Mucosa of rectum (tissue), 2 donors: ENCODE measurements around the gene KDM7A.
"Not testable (repeated sequence)": the region's sequence is repeated elsewhere in the genome, so short reads cannot be mapped to it uniquely, and the experiment has no call there.

ENCODE experiments used
- H3K27ac ChIP-seq, 2 donors: one replicate each; pipeline ENCODE4 v1.7.0; 2013; ENCODE audit warnings: inconsistent platforms in 2 of 2, low read depth in 2 of 2, low read length in 2 of 2
- H3K27me3 ChIP-seq, 2 donors: one replicate each; pipeline ENCODE4 v1.7.0; 2013; ENCODE audit warnings: low read length in 2 of 2; ENCODE audit not compliant: control insufficient read depth in 2 of 2, insufficient read depth in 2 of 2
- H3K36me3 ChIP-seq, 2 donors: one replicate each; pipeline ENCODE4 v1.7.0; 2013; ENCODE audit warnings: low read length in 2 of 2; ENCODE audit not compliant: control insufficient read depth in 2 of 2, insufficient read depth in 2 of 2
- H3K4me1 ChIP-seq, 2 donors: one replicate each; pipeline ENCODE4 v1.7.0; 2013; ENCODE audit warnings: low read length in 2 of 2, mild to moderate bottlenecking in 1 of 2; ENCODE audit not compliant: control insufficient read depth in 2 of 2, insufficient read depth in 2 of 2
- H3K4me3 ChIP-seq, 2 donors: one replicate each; pipeline ENCODE4 v1.7.0; 2013; ENCODE audit warnings: low read length in 2 of 2
- H3K9ac ChIP-seq, 2 donors: one replicate each; pipeline ENCODE4 v1.7.0; 2013; ENCODE audit warnings: low read length in 2 of 2, low read depth in 1 of 2, mild to moderate bottlenecking in 1 of 2
- H3K9me3 ChIP-seq, 2 donors: one replicate each; pipeline ENCODE4 v1.7.0; 2013; ENCODE audit warnings: low read length in 2 of 2; ENCODE audit not compliant: control insufficient read depth in 2 of 2
- donor health status: healthy.
- donor health status: Normal muscosa, but diverticular disease.

KDM7A gene

DNA sequence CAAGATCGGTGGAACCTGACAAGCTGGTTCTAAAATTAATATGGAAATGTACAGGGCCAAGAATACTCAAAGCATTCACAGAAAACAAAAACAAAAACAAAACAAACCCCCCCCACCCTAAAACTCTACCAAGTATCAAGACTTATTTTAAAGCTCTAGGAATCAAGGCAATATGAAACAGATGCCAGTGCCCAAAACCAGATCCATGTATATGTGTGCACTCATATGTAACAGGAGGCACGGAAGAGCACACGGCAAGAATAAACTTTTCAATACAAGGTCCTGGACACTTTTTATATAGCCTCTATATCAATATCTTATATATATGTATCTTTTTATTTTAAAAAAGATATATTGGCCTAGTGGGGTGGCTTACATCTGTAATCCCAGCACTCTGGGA, 35.5 kb downstream of the KDM7A start:
- no peak overlapping the region for H3K27ac ChIP-seq
- H3K27me3 ChIP-seq: no peaks in the 10 kb centered on the region
- H3K9me3 ChIP-seq: no peaks in the 10 kb centered on the region
- peaks cover 0 to 3% of the 10 kb centered on the region in 2 donors for H3K4me1 ChIP-seq
- H3K9ac ChIP-seq: no peak overlapping the region
- H3K4me3 ChIP-seq: no peak overlapping the region
- peaks cover 4 to 7% of the 10 kb centered on the region in 2 donors for H3K36me3 ChIP-seq

DNA sequence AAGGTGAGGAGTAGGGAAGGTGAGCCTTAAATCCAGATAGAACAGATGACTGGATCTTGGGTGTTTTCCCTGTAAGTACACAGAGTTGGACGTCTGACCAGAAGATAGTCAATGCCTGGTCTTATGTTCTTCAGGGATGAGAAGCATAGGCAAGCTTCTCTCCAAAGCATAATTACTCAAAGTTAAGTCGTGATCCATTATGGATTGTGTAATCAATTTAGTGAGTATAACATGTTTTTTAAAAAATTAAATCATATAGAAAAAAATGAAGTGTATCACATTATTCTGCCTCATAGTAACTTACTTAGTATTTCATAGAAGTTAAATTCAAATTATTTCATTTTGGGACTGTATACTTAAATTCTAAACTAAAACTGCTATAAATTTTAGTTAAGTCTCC, 39.7 kb downstream of the KDM7A start:
- Histone ChIP-seq H3K27me3 (no peaks in the 10 kb centered on the region), H3K27ac (no peak overlapping the region), H3K4me3 (no peak overlapping the region), H3K9ac (no peak overlapping the region), H3K36me3 (peaks cover 17% of the 10 kb centered on the region in 2 donors), H3K9me3 (no peaks in the 10 kb centered on the region), H3K4me1 (no peaks in the 10 kb centered on the region)

DNA sequence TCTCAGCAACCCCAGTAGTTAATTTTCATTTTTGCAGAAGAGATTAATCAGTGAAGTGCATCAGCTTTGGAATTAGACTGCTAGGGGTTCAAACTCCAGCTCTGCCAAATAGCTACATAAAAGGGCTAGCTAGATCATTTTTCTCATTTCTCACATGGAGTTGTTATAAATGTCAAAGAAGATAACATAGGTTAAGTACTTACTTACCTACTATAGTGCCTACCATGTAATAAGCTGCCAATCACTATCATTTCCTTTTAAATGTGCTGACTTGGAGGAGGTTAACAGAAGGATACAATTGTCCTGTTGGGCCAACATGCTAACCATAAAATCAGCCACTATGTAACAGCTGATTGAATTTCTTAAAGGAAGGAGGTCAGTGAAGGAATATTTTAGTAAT, 40.7 kb downstream of the KDM7A start:
- H3K9me3 ChIP-seq: no peaks in the 10 kb centered on the region
- H3K4me3 ChIP-seq: no peak overlapping the region
- H3K27ac ChIP-seq: no peak overlapping the region
- no peaks in the 10 kb centered on the region for H3K4me1 ChIP-seq
- peaks cover 26% of the 10 kb centered on the region in 2 donors for H3K36me3 ChIP-seq
- no peak overlapping the region for H3K9ac ChIP-seq
- H3K27me3 ChIP-seq: no peaks in the 10 kb centered on the region

DNA sequence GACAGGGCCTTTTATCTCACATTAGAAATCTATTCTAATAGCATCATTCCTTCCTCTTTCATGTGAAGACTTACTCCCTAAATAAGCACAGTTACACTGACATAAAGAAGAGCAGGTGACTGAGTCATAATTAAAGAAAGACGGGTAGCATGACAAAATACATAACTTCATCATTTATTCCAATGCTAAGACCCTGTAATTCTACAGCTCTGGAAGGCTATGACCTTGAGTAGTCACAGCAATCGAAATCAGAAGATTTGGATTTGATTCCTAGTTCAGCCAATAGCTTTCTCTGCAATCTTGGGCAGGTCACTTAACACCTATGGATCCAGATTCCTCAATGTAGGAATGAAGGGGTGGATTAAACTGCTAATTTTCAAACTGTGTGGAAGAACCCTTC, 42.7 kb downstream of the KDM7A start:
- H3K4me1 ChIP-seq: no peaks in the 10 kb centered on the region
- no peak overlapping the region for H3K27ac ChIP-seq
- no peak overlapping the region for H3K4me3 ChIP-seq
- no peak overlapping the region for H3K9ac ChIP-seq
- H3K9me3 ChIP-seq: no peaks in the 10 kb centered on the region
- peaks cover 30 to 31% of the 10 kb centered on the region in 2 donors for H3K36me3 ChIP-seq
- H3K27me3 ChIP-seq: no peaks in the 10 kb centered on the region

DNA sequence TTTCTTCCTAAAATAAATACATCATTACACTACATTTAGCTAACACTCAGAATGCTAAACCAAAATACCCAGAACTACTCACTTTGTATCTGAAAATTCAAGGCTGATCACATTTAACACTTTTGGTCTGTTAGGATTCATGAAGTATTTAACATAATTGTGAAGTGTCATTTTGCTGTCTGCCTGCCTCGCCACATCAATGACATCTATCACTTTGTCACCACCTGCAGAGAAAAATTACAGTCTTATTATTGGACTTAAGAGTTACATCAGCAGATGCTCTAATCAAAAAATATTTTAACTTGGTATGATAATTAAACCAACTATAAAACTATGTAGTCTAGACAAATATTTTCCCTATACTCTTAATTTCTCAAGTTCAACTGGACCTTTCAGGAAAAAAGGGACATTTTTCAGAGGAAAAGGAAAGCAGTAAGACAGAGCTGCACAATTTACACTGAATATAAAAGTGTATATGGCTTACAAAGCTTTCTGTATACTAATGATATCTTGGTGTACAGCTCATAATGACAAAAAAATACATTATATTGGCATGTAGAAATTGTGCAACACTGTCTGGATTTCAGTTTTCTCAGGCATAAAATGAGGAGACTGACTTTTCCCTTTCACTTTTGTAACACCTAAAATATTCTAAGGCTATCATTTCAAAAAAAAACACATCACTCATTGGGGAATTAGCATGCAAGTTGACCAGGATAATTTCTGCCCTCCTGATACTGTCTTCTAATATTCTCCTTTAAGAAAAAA, 49.2 kb downstream of the KDM7A start:
- no peaks in the 10 kb centered on the region for H3K4me1 ChIP-seq
- H3K36me3 ChIP-seq: peaks cover 63 to 65% of the 10 kb centered on the region in 2 donors

DNA sequence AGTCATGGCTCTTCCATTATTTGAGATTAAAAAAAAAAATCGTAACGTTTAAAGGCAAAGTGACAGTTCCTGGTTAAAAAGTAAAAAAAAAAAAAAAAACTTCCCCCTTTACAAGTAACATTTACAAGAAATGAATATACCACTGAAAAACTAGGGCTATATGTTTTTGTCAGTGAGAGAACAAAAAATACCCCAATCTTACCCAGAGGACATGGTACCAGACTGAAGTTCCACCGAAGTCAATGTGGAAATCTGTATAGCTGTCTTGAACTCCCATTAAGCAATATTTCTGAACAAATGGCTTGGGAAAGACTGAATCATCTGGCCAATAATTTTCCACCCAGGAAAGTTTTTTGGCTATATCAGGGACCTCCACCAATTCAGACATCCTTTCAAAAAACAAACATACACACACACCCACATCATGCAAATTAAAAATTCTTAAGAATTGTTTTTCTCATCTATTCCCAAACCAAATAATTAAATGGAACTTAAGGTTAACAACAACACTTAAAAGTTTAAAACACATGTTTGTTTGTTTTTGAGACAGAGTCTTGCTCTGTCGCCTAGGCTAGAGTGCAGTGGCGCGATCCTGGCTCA, 50.2 kb downstream of the KDM7A start:
- Histone ChIP-seq H3K27me3 (no peaks in the 10 kb centered on the region), H3K36me3 (peaks cover 55 to 62% of the 10 kb centered on the region in 2 donors), H3K27ac (no peak overlapping the region), H3K4me3 (no peak overlapping the region), H3K9ac (no peak overlapping the region), H3K4me1 (no peaks in the 10 kb centered on the region), H3K9me3 (no peaks in the 10 kb centered on the region)

More for the DNA sequence above, 49.2 kb downstream of the KDM7A start:
- H3K4me3 ChIP-seq: no peak overlapping the region
- no peaks in the 10 kb centered on the region for H3K27me3 ChIP-seq
- no peak overlapping the region for H3K9ac ChIP-seq
- no peaks in the 10 kb centered on the region for H3K9me3 ChIP-seq
- H3K27ac ChIP-seq: no peak overlapping the region

DNA sequence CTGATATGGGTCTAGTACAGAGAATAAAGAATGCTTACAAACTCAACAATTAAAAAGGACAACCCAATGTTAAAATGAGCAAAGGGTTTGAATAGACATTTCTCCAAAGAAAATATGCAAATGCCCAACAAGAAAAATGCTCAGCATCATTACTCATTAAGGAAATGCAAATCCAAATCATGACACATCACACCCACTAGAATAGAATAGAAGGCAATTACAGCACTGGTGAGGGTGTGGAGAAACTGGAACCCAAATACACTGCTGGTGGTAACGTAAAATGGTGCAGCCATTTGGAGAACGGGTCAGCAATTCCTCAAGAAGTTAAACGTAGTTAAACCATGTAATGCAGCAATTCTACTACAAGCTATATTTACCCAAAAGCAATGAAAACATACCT, 53.8 kb downstream of the KDM7A start:
- H3K36me3 ChIP-seq: peaks cover 52 to 60% of the 10 kb centered on the region in 2 donors
- H3K4me3 ChIP-seq: no peak overlapping the region

DNA sequence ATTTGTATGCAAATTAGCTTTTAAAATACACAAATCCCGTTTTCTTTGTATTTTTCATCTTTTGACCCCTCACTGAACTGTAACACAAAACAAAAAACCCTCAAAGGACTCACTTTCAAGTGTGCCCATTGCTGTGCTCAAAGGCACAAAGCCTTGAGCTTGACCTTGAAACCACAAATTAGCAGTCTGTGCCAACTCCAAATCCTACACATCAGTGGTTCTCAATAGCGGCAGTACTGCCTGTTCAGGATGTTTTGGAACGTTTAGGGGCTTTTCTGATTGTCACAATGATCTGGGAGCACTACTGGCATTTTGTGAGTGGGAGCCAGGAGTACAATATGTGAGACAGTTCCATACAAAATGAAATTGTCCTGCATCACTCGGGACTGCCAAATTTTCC, 55.5 kb downstream of the KDM7A start:
- H3K36me3 ChIP-seq: peaks cover 49 to 61% of the 10 kb centered on the region in 2 donors
- no peak overlapping the region for H3K9ac ChIP-seq
- no peaks in the 10 kb centered on the region for H3K4me1 ChIP-seq

More for the DNA sequence above, 53.8 kb downstream of the KDM7A start:
- no peak overlapping the region for H3K27ac ChIP-seq
- no peaks in the 10 kb centered on the region for H3K9me3 ChIP-seq
- H3K27me3 ChIP-seq: no peaks in the 10 kb centered on the region
- H3K4me1 ChIP-seq: no peaks in the 10 kb centered on the region
- no peak overlapping the region for H3K9ac ChIP-seq

DNA sequence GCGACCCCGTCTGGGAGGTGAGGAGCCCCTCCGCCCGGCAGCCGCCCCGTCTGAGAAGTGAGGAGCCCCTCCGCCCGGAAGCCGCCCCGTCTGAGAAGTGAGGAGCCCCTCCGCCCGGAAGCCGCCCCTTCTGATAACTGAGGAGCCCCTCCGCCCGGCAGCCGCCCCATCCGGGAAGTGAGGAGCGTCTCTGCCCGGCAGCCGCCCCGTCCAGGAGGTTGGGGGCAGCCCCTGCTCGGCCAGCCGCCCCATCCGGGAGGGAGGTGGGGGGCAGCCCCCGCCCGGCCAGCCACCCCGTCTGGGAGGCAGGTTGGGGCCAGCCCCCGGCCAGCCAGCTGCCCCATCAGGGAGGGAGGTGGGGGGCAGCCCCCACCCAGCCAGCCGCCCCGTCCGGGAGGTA, 62.0 kb downstream of the KDM7A start:
- peaks cover 50 to 54% of the 10 kb centered on the region in 2 donors for H3K36me3 ChIP-seq
- not testable (repeated sequence) for H3K27ac ChIP-seq, H3K4me3 ChIP-seq, H3K9me3 ChIP-seq, H3K4me1 ChIP-seq, H3K9ac ChIP-seq, H3K27me3 ChIP-seq

More for the DNA sequence above, 55.5 kb downstream of the KDM7A start:
- Histone ChIP-seq H3K27me3 (no peaks in the 10 kb centered on the region), H3K9me3 (no peaks in the 10 kb centered on the region), H3K27ac (no peak overlapping the region), H3K4me3 (no peak overlapping the region)

DNA sequence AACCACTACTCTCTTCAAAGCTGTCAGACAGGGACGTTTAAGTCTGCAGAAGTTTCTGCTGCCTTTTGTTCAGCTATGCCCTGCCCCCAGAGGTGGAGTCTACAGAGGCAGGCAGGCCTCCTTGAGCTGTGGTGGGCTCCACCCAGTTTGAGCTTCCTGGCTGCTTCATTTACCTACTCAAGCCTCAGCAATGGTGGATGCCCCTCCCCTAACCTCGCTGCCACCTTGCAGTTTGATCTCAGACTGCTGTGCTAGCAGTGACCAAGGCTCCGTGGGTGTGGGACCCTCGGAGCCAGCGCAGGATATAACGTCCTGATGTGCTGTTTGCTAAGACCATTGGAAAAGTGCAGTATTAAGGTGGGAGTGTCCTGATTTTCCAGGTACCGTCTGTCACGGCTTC, 68.0 kb downstream of the KDM7A start:
- not testable (repeated sequence) for H3K4me3 ChIP-seq, H3K27me3 ChIP-seq, H3K27ac ChIP-seq, H3K4me1 ChIP-seq, H3K9me3 ChIP-seq, H3K9ac ChIP-seq
- peaks cover 36% of the 10 kb centered on the region in 2 donors for H3K36me3 ChIP-seq
